HG03280 (cell line): ENCODE measurements around the gene MGST3.
"Not testable (repeated sequence)": the region's sequence is repeated elsewhere in the genome, so short reads cannot be mapped to it uniquely, and the experiment has no call there.

ENCODE experiments used
- ATAC-seq: cut with Tn5 transposase; IDR thresholded peaks from one replicate; pipeline ENCODE4 v1.9.1; 2021; ENCODE audit warnings: mild to moderate bottlenecking, moderate library complexity; ENCODE audit not compliant: unreplicated experiment

The MGST3 gene

GRCh38 chr1:165628147-165628822, 2.7 kb upstream of the MGST3 start:
- ATAC-seq = no peak

GRCh38 chr1:165629151-165629550, 1.9 kb upstream of the MGST3 start:
- ATAC-seq = no peak

GRCh38 chr1:165629848-165630628, 996 bp upstream of the MGST3 start:
- no peak for ATAC-seq

- ATAC-seq = peak; percentile 22
These were observed 513 bp downstream of the MGST3 start for GRCh38 chr1:165631342-165632151.

- ATAC-seq = no peak
These were observed 1.1 kb downstream of the MGST3 start for GRCh38 chr1:165632152-165632469.

- no peak for ATAC-seq
These were observed 1.5 kb downstream of the MGST3 start for GRCh38 chr1:165632491-165632890.

- ATAC-seq = no peak
These were observed 2.6 kb downstream of the MGST3 start for GRCh38 chr1:165633614-165634013.

GRCh38 chr1:165634154-165634921, 3.3 kb downstream of the MGST3 start:
- ATAC-seq = no peak

GRCh38 chr1:165635329-165635728, 4.3 kb downstream of the MGST3 start:
- no peak for ATAC-seq

GRCh38 chr1:165635823-165636222, 4.8 kb downstream of the MGST3 start:
- ATAC-seq = no peak

GRCh38 chr1:165637427-165637826, 6.4 kb downstream of the MGST3 start:
- ATAC-seq = no peak

GRCh38 chr1:165638211-165638610, 7.2 kb downstream of the MGST3 start:
- not testable (repeated sequence) for ATAC-seq

GRCh38 chr1:165639821-165640623, 9.0 kb downstream of the MGST3 start:
- ATAC-seq = no peak

GRCh38 chr1:165641231-165641987, 10.4 kb downstream of the MGST3 start:
- ATAC-seq = no peak

GRCh38 chr1:165644064-165644735, 13.2 kb downstream of the MGST3 start:
- no peak for ATAC-seq

- no peak for ATAC-seq
These were observed 14.8 kb downstream of the MGST3 start for GRCh38 chr1:165645654-165646366.

GRCh38 chr1:165647517-165647916, 16.5 kb downstream of the MGST3 start:
- ATAC-seq = no peak

- ATAC-seq = no peak
These were observed 16.9 kb downstream of the MGST3 start for GRCh38 chr1:165647970-165648369.
